Epithelial cell of esophagus (primary cell): ENCODE measurements around the gene SALL4.

Experiments
- DNase-seq: peaks from one replicate; pipeline ENCODE4 v3.0.0; 2010; ENCODE audit warnings: low read depth
- H3K4me3 ChIP-seq: 2 replicates; pipeline ENCODE4 v1.5.1; 2011; ENCODE audit warnings: mild to moderate bottlenecking, low read length, control low read depth
- CTCF ChIP-seq: IDR thresholded peaks from 2 replicates; pipeline ENCODE4 v1.5.1; 2011; ENCODE audit warnings: low read depth, mild to moderate bottlenecking, low read length, control low read depth, inconsistent platforms; ENCODE audit not compliant: insufficient read depth; ENCODE audit errors: missing control alignments

The SALL4 gene

GRCh38 chr20:51803148-51803854 is 980 bp upstream of the SALL4 start:
- no peak overlapping the region for H3K4me3 ChIP-seq
- no peak for TF ChIP-seq CTCF
- peak; percentile 20 for DNase-seq

GRCh38 chr20:51801823-51802123 is 548 bp downstream of the SALL4 start:
- TF ChIP-seq CTCF: no peak
- DNase-seq: no peak
- H3K4me3 ChIP-seq: no peak overlapping the region

- peak overlapping the region; percentile 38 for H3K4me3 ChIP-seq
- no peak for DNase-seq
- TF ChIP-seq CTCF: no peak
Observed at GRCh38 chr20:51801122-51801822, 1.0 kb downstream of the SALL4 start.

- DNase-seq: peak; percentile 13
- peak overlapping the region; percentile 38 for H3K4me3 ChIP-seq
- TF ChIP-seq CTCF: no peak
Observed at GRCh38 chr20:51800872-51801121, 1.5 kb downstream of the SALL4 start.

- peak; percentile 56 for DNase-seq
- peak overlapping the region; percentile 38 for H3K4me3 ChIP-seq
- TF ChIP-seq CTCF: peak; percentile 92
Observed at GRCh38 chr20:51800060-51800871, 2.1 kb downstream of the SALL4 start.

- DNase-seq: no peak
Observed at GRCh38 chr20:51799401-51799860, 2.9 kb downstream of the SALL4 start.

More at GRCh38 chr20:51799401-51799860, 2.9 kb downstream of the SALL4 start:
- no peak overlapping the region for H3K4me3 ChIP-seq
- no peak for TF ChIP-seq CTCF
